Tibial nerve (tissue), 4 donors: ENCODE measurements around the gene NAIF1. TPM values are rescaled to one million over a fixed set of nuclear protein-coding genes. Genes with fewer than 3 reads are reported as not detected.

Experiments
- DNase-seq, 2 donors: peaks; one replicate each; pipeline ENCODE4 v3.0.0-alpha.2; 2019; ENCODE audit warnings: low spot score in 2 of 2
- H3K27ac ChIP-seq, 4 donors: fragments of 200-600 bp; sonication (generic) in 3 of 4; one replicate each; pipeline ENCODE4 v1.5.1; 2017 to 2019; ENCODE audit warnings: mild to moderate bottlenecking in 1 of 4
- H3K27me3 ChIP-seq, 2 donors: fragments of 200-600 bp; sonication (generic) in 1 of 2; one replicate each; pipeline versions ENCODE4 v1.5.1 to v1.6.0; 2017 to 2019
- H3K36me3 ChIP-seq, 3 donors: fragments of 200-600 bp; sonication (generic); one replicate each; pipeline ENCODE4 v1.5.1; 2018 to 2019
- H3K4me1 ChIP-seq, 4 donors: fragments of 200-600 bp; sonication (generic) in 3 of 4; one replicate each; pipeline ENCODE4 v1.5.1; 2017 to 2019
- H3K4me3 ChIP-seq, 4 donors: fragments of 200-600 bp; sonication (generic) in 3 of 4; one replicate each; pipeline ENCODE4 v1.5.1; 2017 to 2019; ENCODE audit warnings: mild to moderate bottlenecking in 1 of 4, moderate library complexity in 1 of 4
- H3K9me3 ChIP-seq, 4 donors: fragments of 200-600 bp; sonication (generic) in 3 of 4; one replicate each; pipeline ENCODE4 v1.5.1; 2017 to 2019
- EP300 ChIP-seq, 2 donors: sonication (generic); formaldehyde crosslinking; IDR thresholded peaks; one replicate each; pipeline ENCODE4 v1.6.1; 2017; ENCODE audit warnings: antibody characterized with exemption in 2 of 2, mild to moderate bottlenecking in 1 of 2
- POLR2A ChIP-seq, 2 donors: fragments of 450-650 bp; IDR thresholded peaks; one replicate each; pipeline ENCODE4 v1.6.1; 2017; ENCODE audit warnings: antibody characterized with exemption in 2 of 2, mild to moderate bottlenecking in 2 of 2, moderate library complexity in 2 of 2
- WGBS, 2 donors: methylation state at CpG; one replicate each; pipeline ENCODE4 v1.1.5; 2018; 5-methylcytosine and 5-hydroxymethylcytosine counted together
- total RNA-seq, 4 donors: library from RNA; depleted of rRNA; stranded (reverse); fragments of >200 nt; gene quantifications; one replicate each; pipeline ENCODE4 v1.1.0, GENCODE V29; 2016
- TF ChIP-seq, protein P1 (sequence below), 5 experiments: fragments of 200-600 bp in 3 of 5; fragments of 450-650 bp in 2 of 5; sonication (generic) in 3 of 5; IDR thresholded peaks; one replicate each; pipeline ENCODE4 v1.5.1; 2016 to 2019; ENCODE audit warnings: antibody characterized with exemption in 5 of 5, mild to moderate bottlenecking in 3 of 5, moderate library complexity in 2 of 5

Gene NAIF1
- total RNA-seq, 4 donors from 2014 or later: 5.4 to 11.2 (median 8.1) TPM

DNA sequence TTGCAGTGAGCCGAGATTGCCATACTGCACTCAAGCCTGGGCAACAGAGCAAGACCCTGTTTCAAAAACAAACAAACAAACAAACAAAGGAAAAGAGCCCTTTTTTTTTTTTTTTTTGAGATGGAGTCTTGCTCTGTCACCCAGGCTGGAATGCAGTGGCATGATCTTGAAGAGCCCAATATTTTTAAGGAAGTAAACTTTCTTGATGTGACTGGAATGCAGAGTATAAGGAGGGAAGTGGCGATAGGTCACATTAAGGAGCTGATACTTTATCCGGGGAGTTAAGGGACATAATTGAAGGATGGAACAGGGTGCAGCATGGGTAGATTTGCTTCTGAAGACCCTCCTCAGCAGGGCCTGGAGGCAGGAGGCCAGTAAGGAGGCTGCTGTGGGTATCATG is 13.0 kb downstream of the NAIF1 start:
- WGBS, 2 donors: 66 to 71% methylated on average over 3 of the region's 3 CpGs
- TF ChIP-seq EP300 (IDR thresholded peaks at IDR 0.05) (no peak), POLR2A (IDR thresholded peaks at IDR 0.05) (no peak)
- TF ChIP-seq, protein P1, sequence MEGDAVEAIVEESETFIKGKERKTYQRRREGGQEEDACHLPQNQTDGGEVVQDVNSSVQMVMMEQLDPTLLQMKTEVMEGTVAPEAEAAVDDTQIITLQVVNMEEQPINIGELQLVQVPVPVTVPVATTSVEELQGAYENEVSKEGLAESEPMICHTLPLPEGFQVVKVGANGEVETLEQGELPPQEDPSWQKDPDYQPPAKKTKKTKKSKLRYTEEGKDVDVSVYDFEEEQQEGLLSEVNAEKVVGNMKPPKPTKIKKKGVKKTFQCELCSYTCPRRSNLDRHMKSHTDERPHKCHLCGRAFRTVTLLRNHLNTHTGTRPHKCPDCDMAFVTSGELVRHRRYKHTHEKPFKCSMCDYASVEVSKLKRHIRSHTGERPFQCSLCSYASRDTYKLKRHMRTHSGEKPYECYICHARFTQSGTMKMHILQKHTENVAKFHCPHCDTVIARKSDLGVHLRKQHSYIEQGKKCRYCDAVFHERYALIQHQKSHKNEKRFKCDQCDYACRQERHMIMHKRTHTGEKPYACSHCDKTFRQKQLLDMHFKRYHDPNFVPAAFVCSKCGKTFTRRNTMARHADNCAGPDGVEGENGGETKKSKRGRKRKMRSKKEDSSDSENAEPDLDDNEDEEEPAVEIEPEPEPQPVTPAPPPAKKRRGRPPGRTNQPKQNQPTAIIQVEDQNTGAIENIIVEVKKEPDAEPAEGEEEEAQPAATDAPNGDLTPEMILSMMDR (IDR thresholded peaks at IDR 0.05): no peak
- H3K9me3 ChIP-seq: no peaks in the 10 kb centered on the region
- H3K4me3 ChIP-seq: no peak overlapping the region
- H3K27me3 ChIP-seq: no peaks in the 10 kb centered on the region
- peak overlapping the region; percentile 80 to 97 (median 90) for H3K27ac ChIP-seq
- no peaks in the 10 kb centered on the region for H3K36me3 ChIP-seq
- peaks cover 0 to 56% (median 32%) of the 10 kb centered on the region in 4 donors for H3K4me1 ChIP-seq
- no peak for DNase-seq

DNA sequence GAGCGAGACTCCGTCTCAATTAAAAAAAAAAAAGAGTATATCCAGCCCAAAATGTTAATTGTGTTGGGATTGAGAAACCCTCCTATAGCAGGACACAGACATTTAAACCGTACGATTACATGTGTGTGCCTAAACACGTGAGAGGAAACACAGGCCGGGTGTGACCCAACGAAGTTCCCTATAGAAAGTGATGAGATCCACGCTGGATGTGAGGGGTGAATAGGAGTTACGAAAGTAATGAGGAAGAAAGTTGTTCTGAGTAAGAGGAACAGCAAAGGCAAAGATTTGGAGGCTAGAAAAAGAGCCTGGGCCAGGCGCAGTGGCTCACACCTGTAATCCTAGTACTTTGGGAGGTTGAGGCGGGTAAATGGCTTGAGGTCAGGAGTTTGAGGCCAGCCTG is 13.6 kb downstream of the NAIF1 start:
- peak in 1 of 2 donors; percentile 63 for DNase-seq
- Histone ChIP-seq H3K9me3 (no peaks in the 10 kb centered on the region), H3K36me3 (no peaks in the 10 kb centered on the region), H3K4me3 (no peak overlapping the region), H3K4me1 (peaks cover 0 to 56% (median 32%) of the 10 kb centered on the region in 4 donors), H3K27me3 (no peaks in the 10 kb centered on the region), H3K27ac (peak overlapping the region in 3 of 4 donors; percentile 32 to 97 (median 94))
- WGBS, 2 donors: 82 to 83% methylated on average over 11 of the region's 11 CpGs
- TF ChIP-seq EP300 (IDR thresholded peaks at IDR 0.05) (peak; percentile 36 to 79), POLR2A (IDR thresholded peaks at IDR 0.05) (no peak)
- TF ChIP-seq, protein P1 (IDR thresholded peaks at IDR 0.05): no peak

DNA sequence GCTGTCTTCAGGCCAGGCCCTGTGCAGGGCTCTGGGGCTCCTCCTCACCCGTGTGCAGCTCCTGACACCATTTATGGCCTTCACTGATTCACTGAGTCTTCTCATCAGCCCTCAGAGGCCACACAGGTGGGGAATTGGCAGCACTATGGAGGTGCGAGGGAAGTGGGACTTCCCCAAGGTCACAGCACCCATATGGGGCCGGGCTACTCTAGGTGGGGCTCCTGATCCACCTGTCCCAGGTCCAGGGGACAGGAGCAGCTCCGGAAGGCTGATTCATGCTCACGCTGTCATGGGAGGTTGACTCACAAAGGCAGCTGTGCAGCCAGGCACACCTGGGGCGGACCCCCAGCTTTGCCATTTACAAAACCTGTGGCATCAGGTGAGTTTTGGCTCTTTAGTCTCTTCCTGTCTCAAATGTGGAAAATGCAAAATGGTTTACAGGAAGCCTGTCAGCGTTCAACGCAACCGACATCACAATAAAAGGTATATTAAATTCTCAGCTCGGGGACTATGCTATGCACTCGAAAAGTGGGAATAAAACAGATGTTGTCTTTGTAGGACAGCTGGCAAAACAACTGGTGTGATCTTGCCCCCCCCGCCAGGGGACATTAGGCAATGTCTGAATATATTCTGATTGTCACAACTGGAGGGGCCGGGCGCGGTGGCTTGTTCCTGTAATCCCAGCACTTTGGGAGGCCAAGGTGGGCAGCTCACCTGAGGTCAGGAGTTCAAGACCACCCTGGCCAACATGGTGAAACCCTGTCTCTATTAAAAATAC is 15.0 kb downstream of the NAIF1 start:
- no peaks in the 10 kb centered on the region for H3K27me3 ChIP-seq
- no peak for DNase-seq
- 71 to 83% methylated on average over 15 of the region's 15 CpGs for WGBS, 2 donors
- H3K4me3 ChIP-seq: no peak overlapping the region
- H3K9me3 ChIP-seq: no peaks in the 10 kb centered on the region
- H3K4me1 ChIP-seq: peaks cover 0 to 47% (median 23%) of the 10 kb centered on the region in 4 donors
- TF ChIP-seq, protein P1 (IDR thresholded peaks at IDR 0.05): no peak
- TF ChIP-seq POLR2A (IDR thresholded peaks at IDR 0.05): no peak
- no peak for TF ChIP-seq EP300 (IDR thresholded peaks at IDR 0.05)
- no peak overlapping the region for H3K27ac ChIP-seq
- H3K36me3 ChIP-seq: no peaks in the 10 kb centered on the region

DNA sequence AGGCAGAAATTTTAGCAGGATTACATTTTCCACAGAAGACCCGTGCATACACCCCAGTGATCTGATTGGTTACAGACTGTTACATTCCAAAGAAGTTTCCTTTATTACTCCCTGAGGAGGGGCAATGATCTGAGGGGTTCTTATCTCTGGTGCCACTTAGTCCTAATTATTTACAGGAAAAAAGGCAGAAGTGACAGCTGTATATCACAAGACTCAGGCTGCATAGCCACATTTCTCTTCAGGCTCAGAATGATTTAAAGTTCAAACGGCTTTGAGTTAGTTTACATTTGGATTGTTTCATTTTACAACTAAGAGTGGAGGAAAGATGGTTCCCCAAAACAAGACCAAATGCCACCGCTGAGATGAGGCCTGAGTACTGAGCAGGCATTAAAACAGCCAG is 17.3 kb downstream of the NAIF1 start:
- Histone ChIP-seq H3K27me3 (no peaks in the 10 kb centered on the region), H3K9me3 (no peaks in the 10 kb centered on the region), H3K4me1 (peaks cover 0 to 28% (median 3%) of the 10 kb centered on the region in 4 donors), H3K27ac (peak overlapping the region in 2 of 4 donors; percentile 1 to 67), H3K36me3 (no peaks in the 10 kb centered on the region), H3K4me3 (no peak overlapping the region)
- no peak for TF ChIP-seq EP300 (IDR thresholded peaks at IDR 0.05)
- TF ChIP-seq POLR2A (IDR thresholded peaks at IDR 0.05): no peak
- TF ChIP-seq, protein P1 (IDR thresholded peaks at IDR 0.05): no peak
- WGBS, 2 donors: 30 to 35% methylated on average over 3 of the region's 3 CpGs
- no peak for DNase-seq

DNA sequence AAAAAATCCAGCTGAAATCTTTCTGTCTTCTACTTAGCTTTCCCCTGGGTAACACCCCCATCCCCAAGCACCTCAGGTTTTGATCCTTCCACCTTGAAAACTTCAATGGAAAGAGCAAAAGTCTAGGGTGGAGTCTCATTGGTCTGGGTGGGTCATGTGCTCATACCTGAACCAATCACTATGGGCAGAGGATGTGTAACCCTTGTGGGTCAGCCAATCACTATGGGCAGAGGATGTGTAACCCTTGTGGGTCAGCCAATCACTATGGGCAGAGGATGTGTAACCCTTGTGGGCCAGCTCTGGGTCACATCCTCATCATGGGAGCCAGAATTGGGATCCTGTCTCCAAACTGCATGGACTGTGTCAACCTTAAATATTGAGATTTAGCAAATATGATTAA is 18.5 kb downstream of the NAIF1 start:
- H3K27ac ChIP-seq: no peak overlapping the region
- no peaks in the 10 kb centered on the region for H3K36me3 ChIP-seq
- H3K4me1 ChIP-seq: peaks cover 0 to 24% (median 3%) of the 10 kb centered on the region in 4 donors
- H3K27me3 ChIP-seq: no peaks in the 10 kb centered on the region
- TF ChIP-seq, protein P1 (IDR thresholded peaks at IDR 0.05): no peak
- no peak for TF ChIP-seq POLR2A (IDR thresholded peaks at IDR 0.05)
- TF ChIP-seq EP300 (IDR thresholded peaks at IDR 0.05): no peak
- H3K4me3 ChIP-seq: no peak overlapping the region
- DNase-seq: no peak
- no peaks in the 10 kb centered on the region for H3K9me3 ChIP-seq
